HG03064 (cell line): ENCODE results near the gene TLX3.
"Not testable (repeated sequence)": the region's sequence is repeated elsewhere in the genome, so short reads cannot be mapped to it uniquely, and the experiment has no call there.

Experiments
- ATAC-seq: cut with Tn5 transposase; IDR thresholded peaks from one replicate; pipeline ENCODE4 v1.9.1; 2021; ENCODE audit warnings: low read depth; ENCODE audit not compliant: unreplicated experiment

TLX3 gene

DNA sequence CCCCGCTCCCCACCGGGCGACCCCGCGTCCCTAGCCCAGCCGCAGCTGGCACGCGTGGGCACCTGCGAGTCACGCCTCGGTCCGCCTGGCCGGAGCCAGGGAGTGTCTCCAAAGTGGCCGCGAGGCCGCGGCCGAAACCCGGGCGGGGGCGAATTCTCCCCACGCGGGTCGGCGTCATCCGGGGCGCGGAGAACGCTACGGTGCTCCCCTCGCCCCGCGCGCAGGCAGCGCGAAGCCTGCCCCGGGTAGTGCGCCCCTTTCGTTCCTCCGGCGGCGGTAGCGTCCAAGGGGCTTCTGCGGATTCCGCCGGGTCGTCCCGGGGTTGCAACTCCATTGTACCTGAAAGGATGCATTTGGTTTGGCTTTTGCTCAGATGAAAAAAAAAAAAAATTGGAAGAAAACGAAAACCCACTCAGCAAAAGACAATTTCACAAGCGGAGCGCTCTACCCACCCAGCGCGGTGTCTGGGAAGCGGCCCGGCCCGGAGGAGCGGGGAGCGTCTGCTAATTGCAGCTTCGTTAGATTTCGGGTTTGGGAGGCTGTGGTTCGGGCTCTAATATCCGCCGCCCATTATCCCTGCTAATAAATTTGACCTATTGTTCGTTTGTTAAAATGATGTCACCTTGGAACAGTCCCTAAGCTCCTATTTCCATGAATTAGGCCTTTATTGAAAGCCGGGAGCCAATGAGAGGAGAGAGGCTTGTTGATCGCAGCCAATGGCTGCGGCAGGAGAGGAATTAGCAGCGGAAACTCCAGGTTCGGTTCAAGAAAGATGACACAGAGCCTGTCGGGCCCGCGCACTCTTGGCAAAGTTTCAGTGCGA is at the start of gene TLX3:
Gene TLX3 (plus strand): TSS at position 796 of the 823 bp plus-strand sequence. CDS start 118 bp downstream, outside the sequence.
- no peak for ATAC-seq

DNA sequence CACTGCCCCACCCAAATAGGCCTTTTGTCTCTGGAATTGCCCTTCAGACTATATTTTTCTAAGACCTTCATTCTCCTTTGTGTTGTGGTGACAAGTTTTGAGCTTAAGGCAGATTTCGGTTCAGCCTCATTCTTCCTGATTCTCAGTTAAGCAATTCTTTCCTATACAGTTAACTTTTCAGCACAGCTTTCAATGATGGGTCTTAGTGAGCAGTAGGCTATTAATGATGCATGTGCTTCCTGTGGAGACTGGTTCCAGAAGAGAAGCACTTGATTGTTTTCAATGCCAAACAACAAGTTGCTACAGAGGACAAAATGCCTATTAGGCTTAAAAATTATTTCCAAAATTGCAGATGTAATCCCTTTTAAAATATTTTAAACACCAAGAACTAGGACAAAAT is 47.7 kb upstream of the TLX3 start:
- no peak for ATAC-seq

DNA sequence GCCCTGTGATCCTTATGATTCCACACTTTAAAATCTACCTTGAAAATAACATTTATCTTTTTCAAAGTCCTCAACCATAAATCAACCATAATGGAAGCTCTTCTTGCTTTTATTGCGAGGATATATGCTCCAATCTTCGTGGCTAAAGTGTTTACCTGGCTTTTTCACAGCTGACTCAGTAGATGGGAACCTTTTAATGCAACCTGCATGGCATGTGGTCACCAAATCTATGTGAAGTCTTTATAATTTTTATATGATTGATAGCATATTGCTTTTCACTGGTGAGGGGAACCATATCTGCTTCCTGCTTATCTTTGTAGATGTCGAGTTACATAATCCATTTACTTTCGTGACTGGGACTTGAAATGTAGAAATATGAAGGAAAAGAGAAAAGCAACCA is 47.1 kb upstream of the TLX3 start:
- no peak for ATAC-seq

DNA sequence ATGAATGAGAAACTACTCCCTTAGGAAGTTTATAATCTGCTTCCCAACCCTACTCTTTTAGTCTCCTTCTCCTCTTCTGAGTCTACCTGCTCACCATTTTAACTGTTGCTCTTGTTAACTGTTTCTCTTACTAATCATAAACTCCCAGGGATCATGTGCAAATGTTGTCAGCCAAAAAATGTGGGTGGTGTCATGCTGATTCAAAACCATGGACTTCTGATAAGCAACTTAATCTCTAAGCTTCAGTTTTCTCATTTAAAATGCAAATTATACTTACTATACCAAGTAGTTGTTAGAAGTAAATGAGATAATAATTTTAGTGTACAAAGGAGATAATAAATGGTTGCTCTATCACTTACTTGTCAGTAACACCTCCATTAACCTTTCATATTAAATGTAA is 45.9 kb upstream of the TLX3 start:
- no peak for ATAC-seq

DNA sequence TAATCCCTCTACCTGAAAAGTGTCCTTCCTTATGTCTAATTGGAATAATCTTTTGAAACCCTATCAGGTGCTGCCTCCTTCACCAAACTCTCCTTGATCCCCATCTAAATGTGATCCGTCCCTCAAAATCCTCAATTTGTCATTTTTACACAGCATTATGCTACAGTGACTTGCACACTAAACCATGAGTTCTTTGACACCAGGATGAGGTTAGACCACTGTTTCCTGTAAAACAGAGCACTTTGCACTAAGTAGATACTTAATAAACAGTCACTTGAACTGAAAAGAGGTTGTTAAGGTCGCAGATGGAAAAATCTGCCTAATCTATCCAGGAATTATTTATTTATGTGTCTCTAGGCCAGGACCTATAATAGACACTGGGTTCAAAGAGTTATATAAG is 44.2 kb upstream of the TLX3 start:
- no peak for ATAC-seq

DNA sequence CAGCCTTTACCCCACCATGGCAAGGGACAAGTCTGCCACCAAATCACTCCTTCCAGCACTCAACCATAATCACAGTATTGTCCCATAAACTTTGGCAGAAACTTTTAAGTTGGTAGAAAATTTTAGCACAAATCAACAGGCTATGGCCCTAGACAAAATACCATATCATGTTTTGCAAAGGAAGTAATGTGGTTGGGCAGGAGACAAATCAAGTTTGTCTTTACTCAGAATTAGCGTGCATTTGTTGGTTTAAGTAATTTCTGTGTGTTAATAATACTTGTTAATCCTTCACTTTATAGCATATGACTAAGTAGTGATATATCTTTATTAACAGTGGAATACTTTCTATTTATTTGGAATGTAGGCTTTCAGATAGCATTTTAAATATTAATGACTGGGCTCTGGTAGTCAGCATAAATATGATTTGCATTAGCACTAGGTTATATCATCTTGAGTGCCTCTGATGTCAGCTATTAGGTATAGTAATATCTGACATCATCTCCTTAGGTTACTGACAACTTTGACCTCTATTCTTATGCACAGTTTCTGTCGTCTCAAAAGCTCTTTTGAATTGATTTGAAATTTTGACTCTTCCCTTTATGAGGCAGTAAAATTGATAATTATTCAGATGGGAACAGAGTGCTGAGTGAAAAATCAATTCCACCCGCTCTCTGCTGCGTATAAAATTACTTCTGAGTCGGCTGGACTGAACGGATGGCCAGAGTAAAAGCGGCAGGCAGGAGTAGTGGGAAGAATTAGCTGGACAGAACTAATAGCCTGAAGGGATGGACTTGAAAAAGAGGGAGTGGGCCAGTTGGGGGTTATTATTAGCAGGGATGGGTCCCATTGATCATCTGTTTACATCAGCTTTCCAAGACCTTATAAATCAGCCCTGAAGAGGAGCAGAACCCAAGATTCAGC is 40.1 kb upstream of the TLX3 start:
- ATAC-seq = no peak

DNA sequence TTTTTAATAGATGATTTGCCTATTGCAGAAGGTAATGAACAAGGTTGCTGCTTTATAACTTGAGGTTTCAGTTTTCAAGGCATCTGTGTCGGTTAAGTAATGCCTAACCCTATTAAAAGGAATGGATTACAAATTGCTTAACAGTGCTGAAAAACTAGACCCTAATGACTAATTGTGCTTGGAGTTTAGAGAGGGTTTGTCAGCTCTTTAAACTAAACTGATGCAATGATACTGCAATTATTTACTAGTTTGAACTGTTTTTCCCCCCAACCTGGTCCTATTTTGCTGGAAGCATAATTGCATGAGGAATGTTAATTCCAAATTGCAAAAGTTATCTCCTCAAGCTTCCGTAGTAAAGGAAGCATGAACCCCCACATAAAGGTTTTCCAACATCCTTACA is 39.3 kb upstream of the TLX3 start:
- ATAC-seq = no peak

DNA sequence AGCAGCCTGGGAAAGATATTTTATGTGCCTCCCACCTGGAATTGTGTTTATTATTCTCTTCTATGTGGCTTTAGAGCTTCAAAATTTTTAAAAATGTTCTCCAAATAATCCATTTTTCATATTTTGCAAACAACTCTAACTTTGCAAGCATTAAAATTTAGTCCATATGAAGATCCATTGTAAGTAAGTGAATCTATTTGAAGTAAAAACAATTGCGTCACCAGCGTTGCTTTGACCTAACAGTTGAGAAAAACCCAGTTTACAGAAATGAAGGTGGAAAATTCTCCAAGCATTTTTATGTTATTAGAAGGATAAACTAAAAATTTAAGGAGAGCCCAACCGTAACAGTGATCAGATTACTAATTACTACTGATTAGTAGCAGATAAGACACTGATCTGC is 38.9 kb upstream of the TLX3 start:
- no peak for ATAC-seq

DNA sequence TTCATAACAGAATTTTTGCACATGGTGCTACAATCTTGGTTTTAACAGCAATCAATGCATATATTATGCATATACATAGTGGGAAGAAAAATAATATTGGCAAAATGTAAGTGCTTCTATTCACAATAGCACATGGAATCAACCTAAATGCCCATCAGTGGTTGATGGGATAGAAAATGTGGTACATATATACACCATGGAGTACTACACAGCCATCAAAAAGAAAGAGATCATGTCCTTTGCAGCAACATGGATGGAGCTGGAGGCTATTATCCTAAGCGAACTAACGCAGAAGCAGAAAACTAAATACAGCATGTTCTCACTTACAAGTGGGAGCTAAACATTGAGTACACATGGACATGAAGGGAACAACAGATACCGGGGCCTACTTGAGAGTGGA is 37.2 kb upstream of the TLX3 start:
- no peak for ATAC-seq

DNA sequence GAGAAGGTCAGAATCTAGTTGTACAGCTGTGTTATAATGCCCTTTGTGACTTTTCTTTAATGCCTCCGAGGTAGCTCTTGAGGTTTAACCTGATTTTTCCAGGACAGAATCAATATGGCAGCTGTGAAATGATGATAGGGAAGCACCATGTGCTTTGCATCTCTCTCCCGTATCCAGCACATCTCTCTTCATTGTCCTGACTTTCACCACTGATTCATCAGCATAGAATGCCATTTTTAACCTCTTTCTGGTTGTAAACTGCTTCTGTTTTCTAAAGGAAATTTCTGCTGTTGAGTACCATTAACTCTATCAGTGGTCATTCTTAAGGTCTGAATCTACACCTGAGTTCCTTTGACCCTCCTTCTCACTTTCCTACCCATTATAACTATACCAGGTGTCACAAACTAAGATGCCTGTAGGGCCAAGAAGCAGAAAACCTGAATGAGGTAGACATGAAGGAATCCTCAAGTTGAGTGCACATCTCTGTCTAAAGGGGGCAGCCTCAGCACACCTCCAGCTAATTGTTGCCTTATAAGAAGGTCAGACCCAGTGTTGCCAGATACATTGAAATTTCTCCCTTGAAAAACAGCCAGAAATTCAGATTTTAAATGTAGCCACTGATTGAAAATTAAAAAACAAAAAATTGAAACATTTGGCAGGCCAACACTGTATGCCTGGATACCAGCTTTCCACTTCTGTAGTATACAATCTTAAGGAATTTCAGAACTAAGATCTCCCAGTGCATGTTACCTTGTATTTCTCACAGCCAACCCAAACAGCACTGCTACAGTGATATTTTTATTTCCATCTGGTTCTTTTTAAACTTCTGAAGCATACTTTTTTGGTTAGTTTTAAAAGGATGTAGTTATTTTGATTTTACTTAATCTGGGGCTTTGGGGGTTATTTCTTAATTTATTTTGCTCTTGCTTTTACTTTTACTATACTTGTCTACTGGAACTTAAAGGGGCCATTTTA is 35.8 kb upstream of the TLX3 start:
- no peak for ATAC-seq

DNA sequence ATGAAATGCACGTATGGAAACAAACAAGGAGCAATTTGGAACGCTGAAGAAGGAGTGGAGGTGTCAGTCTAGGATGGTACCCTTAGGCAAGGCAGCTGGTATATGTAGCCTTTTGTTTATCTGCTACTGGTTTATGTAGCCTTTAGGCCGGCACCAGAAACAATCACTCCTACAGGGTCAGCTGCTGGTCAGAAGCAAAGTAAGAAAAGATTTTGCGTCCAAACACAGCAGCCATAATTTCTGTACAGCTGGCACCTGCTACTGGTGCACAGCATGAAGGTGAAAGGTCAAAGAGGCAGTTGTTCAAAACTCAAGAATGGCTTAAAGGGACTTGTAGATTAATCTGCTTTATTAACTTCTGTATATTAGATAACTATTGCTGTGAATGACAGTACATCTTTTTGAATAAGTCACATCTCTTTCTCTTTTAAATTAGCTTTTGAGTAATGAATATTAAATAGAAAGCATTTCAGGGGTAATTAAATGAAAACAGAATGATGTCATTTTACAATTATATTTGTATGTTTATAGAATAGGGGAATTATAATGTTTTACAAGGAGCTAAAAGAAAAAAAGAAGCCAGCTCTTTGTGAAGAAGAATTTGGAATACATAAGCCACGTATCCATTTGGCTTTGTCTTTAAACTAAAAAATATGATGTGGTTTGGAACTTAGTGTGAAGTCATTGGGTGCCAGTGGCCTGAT is 33.1 kb upstream of the TLX3 start:
- no peak for ATAC-seq

DNA sequence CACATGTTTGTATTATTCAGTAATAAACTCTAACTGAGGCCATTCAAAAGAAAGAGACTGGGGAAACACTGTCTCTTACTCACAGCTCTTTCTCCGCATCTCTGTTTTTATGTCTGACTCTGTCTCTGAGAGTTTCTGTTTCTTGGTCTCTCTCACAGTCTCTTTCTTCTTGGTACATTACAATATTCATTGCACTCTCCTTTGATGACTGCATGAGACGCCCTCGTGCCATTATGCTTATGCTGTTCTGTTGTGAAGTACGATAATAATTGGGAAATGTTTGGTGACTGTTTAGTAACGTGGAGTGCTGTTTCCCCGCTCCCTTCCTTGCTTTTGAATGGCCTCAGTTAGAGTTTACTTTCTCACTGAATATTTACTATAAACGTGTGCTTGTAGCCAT is 25.3 kb upstream of the TLX3 start:
- ATAC-seq = no peak

DNA sequence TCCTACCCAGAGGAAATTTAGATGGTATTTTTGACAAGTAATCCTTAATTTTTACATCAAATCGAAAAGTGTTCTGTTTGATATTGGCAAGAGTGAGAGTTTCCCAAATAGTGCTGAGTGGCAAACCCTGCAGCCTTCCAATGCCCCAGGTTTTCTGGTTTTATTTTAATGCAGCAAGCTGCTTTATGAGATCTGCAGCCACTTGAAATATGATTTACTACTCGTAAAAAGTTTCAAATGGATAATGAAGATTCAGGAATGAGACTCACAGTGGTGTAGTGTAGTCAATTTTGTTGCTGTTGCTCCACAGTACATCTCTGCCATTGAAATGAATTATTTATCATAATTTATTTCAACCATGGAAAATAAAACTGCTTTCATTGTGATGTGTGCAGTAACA is 23.6 kb upstream of the TLX3 start:
- ATAC-seq = no peak

DNA sequence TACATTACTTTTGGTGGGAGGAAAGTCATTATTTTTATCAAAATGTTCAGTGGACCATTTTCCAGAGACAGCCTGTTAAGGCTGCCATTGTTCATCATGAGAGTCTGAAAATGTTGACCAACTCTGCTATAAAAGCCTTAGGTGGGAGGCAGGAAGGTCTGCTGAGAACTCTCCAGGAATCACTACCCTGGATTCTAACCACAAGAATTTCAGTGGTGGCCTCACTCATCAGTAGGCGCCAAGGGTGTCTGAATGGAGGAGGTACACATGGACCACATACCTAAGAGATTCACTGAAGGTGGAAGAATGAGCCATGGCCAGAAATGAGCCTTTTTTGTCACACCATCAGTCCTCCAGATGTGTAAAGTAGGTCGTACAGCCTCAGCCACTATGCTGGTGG is 21.0 kb upstream of the TLX3 start:
- no peak for ATAC-seq

DNA sequence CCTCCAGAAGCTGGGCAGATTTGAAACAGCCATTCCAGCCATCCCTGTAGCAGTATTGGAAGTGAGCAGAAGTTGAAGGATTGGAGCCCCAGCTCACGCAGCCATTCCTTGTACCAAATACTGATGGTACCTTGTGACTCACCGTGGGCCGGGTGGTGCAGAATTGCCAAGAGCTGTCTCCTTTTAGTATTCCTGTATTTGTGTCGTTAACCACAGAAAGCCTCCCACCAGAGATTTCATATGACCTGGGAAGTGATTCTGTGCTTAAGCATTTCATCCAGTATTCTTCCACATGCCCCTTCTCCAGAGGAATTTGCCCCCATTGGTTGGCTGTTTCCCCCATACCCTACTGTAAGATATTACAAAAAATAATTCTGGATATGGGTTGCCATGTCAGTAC is 17.7 kb upstream of the TLX3 start:
- no peak for ATAC-seq

DNA sequence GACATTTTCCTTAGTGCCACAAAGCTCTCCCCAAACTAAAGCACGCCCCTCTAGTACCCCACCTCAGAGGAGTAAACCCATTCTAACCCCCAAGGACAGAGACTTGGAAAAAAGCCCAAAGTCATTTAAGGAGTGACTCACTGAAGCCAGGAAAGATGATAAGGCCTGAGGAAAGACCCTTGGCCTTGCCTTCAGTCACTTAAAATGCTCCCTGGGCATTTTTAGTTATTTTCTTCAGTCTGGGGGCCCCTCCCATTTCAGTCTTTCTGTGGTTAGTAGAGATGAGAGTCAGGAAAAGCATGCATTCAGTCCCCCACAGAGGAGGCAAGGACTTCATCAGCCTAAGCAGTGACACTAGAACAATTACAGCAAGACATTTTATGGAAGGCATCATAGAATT is 13.7 kb upstream of the TLX3 start:
- no peak for ATAC-seq

DNA sequence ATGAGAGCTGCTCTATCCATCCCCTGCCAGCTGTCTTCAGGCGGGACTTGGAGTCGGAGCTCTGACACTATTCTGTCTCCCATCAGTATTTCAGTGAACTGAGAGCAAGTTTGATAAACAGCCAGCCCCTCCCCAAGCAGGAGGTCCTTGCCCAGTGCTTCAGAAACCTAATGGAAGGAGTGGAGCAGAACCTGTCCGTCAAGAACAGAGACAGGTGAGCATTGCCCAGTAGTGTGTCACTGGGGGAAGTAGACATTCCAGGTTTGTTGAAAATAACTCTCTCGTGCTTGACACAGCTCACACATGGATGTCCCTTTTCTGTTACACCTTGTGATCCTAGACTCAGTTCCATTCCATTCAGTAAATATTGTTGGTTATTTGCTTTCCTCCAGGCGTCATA is 13.2 kb upstream of the TLX3 start:
- no peak for ATAC-seq

DNA sequence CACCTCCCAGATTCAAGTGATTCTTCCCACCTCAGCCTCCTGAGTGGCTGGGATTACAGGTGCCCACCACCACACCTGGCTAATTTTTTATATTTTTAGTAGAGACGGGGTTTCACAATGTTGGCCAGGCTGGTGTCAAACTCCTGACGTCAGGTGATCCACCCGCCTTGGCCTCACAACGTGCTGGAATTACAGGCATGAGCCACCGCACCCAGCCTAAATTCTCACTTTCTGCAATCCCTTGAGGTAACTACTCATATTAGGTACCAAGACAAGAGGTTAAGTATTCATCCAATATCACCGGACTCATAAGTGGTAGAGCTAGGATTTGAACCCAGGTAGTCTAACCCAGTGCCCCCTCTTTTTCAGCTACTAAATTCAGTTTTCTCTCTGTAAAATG is 11.1 kb upstream of the TLX3 start:
- ATAC-seq = not testable (repeated sequence)

DNA sequence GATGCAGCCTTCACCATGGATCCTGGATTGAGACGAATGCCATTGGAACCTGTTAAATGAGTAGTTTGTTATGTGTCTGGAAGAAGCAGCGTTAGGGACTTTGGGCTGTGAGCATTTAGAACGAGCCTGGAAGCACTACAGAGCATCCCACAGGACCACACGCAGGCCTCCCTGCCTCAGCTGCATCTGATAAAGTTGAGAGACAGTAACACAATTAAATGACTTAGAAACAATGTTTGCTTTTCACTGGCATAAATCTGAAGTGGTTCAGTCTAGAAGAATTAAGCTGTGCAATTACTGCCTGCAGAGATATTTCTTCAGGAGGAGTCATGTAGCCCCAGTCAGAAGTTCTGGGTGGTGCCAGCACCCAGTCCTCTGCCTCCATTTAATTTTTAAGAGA is 9.8 kb upstream of the TLX3 start:
- ATAC-seq = no peak

DNA sequence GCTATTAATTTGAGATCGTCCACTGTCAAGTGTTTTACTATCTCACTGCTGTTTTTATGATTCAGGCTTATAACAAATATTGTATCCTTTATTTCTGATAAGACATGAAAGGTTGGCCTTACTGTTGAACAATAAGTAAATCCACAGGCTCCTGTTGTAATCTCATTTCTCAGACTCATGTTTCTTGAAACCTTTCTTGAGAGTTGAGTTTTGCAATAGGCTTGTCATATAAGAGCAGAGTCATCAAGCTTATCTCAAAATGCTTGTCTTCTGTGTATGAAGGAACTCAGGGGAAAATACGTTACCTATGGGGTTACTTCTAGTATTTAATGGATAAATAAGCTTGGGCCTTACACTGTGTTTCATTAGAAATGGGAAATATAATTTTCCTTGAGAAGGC is 9.2 kb upstream of the TLX3 start:
- no peak for ATAC-seq
